Measurements from ENCODE around the gene PARD3B.

Gene PARD3B

DNA sequence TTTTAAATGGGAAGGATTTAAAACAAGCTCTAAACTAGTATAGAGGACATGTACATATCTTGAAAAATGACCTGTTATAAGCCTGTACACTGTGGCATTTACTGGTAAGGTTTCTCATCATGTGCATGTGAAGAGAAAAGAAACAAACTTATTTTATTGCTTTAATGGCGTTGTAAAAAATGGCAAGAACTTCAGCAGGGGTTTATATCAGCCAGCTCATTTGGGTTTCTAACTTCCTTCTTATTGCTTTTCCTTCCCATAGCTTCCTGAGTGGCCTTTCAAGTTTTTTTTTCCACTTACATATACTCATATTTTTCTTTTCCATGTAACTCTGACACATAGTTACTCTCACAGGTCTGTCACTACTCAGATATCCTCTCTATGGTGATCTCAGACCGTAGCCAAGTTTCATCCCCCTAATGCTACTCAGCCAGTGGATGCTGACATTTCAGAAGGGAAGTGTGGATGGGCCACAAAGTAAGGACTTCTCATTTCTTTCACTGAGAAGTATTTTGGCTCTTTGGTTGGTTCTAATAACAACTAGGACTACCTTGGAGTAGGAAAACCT is 198.2 kb downstream of the PARD3B start:
- no peak for DNase-seq (ENCODE audit: low read depth)
- no peak for TF ChIP-seq POLR2A (IDR thresholded peaks at IDR 0.05; ENCODE audit: extremely low read depth, insufficient read length)
- TF ChIP-seq MYC (IDR thresholded peaks at IDR 0.05; ENCODE audit: low read depth, low read length) = no peak
- TF ChIP-seq, protein P1, sequence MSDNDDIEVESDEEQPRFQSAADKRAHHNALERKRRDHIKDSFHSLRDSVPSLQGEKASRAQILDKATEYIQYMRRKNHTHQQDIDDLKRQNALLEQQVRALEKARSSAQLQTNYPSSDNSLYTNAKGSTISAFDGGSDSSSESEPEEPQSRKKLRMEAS (IDR thresholded peaks at IDR 0.05; ENCODE audit: low read depth, low read length) = no peak
- TF ChIP-seq, protein P2, sequence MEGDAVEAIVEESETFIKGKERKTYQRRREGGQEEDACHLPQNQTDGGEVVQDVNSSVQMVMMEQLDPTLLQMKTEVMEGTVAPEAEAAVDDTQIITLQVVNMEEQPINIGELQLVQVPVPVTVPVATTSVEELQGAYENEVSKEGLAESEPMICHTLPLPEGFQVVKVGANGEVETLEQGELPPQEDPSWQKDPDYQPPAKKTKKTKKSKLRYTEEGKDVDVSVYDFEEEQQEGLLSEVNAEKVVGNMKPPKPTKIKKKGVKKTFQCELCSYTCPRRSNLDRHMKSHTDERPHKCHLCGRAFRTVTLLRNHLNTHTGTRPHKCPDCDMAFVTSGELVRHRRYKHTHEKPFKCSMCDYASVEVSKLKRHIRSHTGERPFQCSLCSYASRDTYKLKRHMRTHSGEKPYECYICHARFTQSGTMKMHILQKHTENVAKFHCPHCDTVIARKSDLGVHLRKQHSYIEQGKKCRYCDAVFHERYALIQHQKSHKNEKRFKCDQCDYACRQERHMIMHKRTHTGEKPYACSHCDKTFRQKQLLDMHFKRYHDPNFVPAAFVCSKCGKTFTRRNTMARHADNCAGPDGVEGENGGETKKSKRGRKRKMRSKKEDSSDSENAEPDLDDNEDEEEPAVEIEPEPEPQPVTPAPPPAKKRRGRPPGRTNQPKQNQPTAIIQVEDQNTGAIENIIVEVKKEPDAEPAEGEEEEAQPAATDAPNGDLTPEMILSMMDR (IDR thresholded peaks at IDR 0.05; ENCODE audit: low read depth, low read length) = no peak
- H3K4me3 ChIP-seq (ENCODE audit: low read depth, low read length) = no peak overlapping the region

DNA sequence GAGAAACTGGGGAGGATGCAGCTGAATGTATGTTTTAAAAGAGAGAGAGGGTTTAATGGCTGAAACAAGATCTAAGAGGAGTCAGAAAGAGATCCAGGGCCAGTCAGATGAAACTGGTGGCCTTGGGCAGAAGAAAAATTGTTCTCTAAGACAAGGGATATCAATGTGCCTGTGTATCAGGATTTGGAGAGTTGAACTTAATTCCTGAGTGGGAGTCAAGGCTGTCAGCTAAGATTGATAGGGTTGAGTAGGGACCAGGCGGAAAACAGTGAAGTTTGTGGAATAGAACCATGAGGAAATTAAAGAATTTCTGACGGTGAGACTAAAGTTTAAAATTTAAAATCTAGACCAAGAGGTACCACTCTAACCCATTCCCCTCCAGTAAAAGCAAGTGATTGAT is 199.2 kb downstream of the PARD3B start:
- H3K4me3 ChIP-seq (ENCODE audit: low read depth, low read length) = no peak overlapping the region
- TF ChIP-seq MYC (IDR thresholded peaks at IDR 0.05; ENCODE audit: low read depth, low read length) (no peak), POLR2A (IDR thresholded peaks at IDR 0.05; ENCODE audit: extremely low read depth, insufficient read length) (no peak)
- TF ChIP-seq, protein P2 (IDR thresholded peaks at IDR 0.05; ENCODE audit: low read depth, low read length) = no peak
- TF ChIP-seq, protein P1 (IDR thresholded peaks at IDR 0.05; ENCODE audit: low read depth, low read length) = no peak
- DNase-seq (ENCODE audit: low read depth) = no peak

DNA sequence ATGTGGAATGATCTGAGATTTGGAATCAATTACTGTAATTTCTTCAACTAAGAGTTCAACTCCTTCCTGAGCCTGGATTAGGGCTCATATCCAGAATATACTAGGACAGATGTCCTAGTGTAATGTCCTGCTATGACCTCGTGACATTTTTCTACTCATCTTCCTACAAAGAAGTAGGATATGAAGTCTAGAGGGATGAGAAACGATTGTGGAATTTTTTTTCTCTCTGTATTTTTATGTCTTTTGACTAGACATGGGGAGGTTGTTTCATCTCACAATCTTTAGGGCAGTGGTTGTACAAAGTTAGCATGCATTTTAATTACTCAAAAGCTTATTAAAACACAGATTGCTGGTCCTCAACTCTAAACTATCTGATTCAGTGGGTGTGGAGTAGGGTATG is 203.0 kb downstream of the PARD3B start:
- no peak for DNase-seq (ENCODE audit: low read depth)
- H3K4me3 ChIP-seq (ENCODE audit: low read depth, low read length) = no peak overlapping the region
- TF ChIP-seq POLR2A (IDR thresholded peaks at IDR 0.05; ENCODE audit: extremely low read depth, insufficient read length) = no peak
- TF ChIP-seq, protein P1 (IDR thresholded peaks at IDR 0.05; ENCODE audit: low read depth, low read length) = no peak
- TF ChIP-seq MYC (IDR thresholded peaks at IDR 0.05; ENCODE audit: low read depth, low read length) = no peak
- TF ChIP-seq, protein P2 (IDR thresholded peaks at IDR 0.05; ENCODE audit: low read depth, low read length) = no peak

DNA sequence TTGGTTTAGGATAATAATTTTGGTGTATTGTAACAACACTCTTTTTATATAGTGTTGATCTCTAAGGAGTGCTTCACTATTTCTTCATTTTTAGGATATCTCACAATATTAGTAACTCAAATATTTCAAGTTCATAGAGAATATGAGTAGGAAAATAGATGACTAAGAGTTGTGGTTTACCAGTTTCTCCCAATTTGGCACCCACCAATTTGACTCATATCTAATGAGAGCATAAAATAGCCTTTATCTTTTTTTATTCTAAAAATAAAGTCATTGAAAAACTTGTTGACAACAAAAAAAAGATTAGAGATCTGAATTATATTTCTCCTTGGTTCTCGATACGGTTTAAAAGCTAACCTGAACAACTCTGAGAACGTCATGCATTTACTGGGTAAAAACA is 204.0 kb downstream of the PARD3B start:
- TF ChIP-seq MYC (IDR thresholded peaks at IDR 0.05; ENCODE audit: low read depth, low read length) (no peak), POLR2A (IDR thresholded peaks at IDR 0.05; ENCODE audit: extremely low read depth, insufficient read length) (no peak)
- TF ChIP-seq, protein P2 (IDR thresholded peaks at IDR 0.05; ENCODE audit: low read depth, low read length) = no peak
- TF ChIP-seq, protein P1 (IDR thresholded peaks at IDR 0.05; ENCODE audit: low read depth, low read length) = no peak
- no peak overlapping the region for H3K4me3 ChIP-seq (ENCODE audit: low read depth, low read length)
- DNase-seq (ENCODE audit: low read depth) = no peak

DNA sequence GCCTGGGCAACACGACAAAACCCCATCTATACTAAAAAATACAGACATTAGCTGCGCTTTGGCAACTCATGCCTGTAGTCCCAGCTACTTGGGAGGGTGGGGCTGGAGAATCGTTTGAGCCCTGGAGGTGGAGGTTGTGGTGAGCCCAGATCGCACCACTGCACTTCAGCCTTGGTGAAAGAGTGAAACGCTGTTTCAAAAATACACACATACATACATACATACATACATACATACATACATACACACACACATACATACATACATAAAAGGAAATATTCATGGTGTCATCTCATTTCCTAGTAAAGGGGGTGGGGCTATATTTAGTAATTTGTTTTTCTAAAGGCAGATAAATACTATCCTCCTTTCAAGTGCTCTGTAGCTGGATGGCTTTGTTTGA is 205.1 kb downstream of the PARD3B start:
- no peak for DNase-seq (ENCODE audit: low read depth)
- TF ChIP-seq, protein P1 (IDR thresholded peaks at IDR 0.05; ENCODE audit: low read depth, low read length) = no peak
- H3K4me3 ChIP-seq (ENCODE audit: low read depth, low read length) = no peak overlapping the region

DNA sequence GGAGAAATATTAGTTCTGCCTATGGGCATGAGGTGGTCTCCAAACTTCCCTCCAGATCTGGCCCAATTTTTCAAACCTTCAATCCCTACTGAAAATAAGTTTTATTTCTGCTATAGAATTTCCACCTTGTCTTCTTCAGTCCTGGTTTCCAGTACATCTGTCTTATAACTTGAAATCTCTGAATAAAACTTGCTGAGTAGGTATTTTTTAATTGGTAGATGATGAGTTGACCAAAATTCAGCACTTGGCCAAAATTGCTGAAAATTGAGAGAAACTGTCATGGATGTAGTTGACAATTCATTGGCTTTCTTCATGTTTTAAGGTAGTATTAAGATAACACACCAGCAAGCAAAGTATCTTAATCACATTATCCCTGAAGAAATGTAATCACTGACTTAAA is 206.2 kb downstream of the PARD3B start:
- TF ChIP-seq, protein P2 (IDR thresholded peaks at IDR 0.05; ENCODE audit: low read depth, low read length) = no peak
- TF ChIP-seq MYC (IDR thresholded peaks at IDR 0.05; ENCODE audit: low read depth, low read length) (no peak), POLR2A (IDR thresholded peaks at IDR 0.05; ENCODE audit: extremely low read depth, insufficient read length) (no peak)
- TF ChIP-seq, protein P1 (IDR thresholded peaks at IDR 0.05; ENCODE audit: low read depth, low read length) = no peak
- H3K4me3 ChIP-seq (ENCODE audit: low read depth, low read length) = no peak overlapping the region
- no peak for DNase-seq (ENCODE audit: low read depth)
